HG02588 (cell line): ENCODE data around the gene ABCB9.
A peak's percentile ranks its signal among the peaks of the same experiment; 100 is the strongest.

Source experiments
- ATAC-seq: cut with Tn5 transposase; IDR thresholded peaks from one replicate; pipeline ENCODE4 v1.9.1; 2021; ENCODE audit warnings: mild to moderate bottlenecking, moderate library complexity; ENCODE audit not compliant: unreplicated experiment

ABCB9 gene

DNA sequence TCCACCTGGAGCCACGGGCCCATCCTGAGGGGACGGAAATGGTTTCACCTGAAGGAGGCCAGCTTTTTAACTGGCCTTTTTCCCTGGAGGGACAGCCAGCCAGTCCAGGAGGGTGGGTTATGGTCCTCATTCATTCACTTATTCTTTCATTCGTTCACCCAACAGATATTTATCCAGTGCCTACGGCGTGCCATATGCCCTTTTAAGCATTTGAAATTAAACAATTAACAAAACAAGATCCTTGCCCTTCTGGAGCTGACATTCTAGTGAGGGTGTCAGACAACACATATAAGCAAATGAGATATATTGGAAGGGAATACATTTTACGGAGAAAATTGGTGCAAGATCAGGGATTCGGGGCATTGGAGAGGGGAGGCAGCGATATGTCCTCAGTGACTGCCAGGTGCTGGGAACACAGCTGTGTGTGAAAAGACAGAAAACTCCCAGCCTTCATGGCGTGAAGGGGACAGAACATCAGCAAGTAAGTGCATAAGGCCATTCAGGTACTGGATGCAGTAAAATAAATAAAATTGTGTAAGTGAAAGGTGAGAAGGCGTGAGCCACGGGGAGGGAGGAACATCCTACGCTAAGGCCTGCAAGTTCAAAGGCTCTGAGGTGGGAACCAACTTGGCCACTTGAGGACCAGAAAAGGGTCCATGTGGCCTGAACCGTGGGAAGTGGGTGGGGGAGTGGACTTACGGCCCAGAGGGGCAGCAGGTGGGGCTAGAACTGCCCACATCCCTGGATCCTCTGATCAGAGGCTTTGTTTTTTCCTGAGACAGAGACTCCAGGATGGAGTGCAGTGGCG is 684 bp upstream of the ABCB9 start:
- ATAC-seq, result no peak

DNA sequence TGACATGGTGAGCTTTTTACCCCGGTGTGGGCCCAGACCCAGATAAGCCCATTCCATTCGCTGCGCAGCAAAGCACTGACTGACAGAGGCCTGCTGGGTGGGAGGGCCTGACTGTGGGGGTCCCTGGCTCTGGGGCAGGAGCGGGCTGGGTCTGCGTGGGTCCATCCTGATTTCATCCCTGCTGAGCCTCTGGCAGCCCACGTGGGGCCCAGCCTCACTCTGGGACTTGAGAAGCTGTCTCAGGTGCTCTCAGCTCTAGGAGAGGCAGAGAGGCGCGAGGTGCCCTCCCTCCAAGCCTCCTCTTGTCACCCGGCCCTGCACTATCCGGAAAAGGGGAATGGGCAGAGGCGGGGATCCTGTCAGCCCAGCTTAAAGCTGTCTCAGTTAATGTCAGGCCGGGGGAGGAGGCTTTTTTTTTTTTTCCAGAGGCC is 927 bp downstream of the ABCB9 start:
- ATAC-seq, result no peak

DNA sequence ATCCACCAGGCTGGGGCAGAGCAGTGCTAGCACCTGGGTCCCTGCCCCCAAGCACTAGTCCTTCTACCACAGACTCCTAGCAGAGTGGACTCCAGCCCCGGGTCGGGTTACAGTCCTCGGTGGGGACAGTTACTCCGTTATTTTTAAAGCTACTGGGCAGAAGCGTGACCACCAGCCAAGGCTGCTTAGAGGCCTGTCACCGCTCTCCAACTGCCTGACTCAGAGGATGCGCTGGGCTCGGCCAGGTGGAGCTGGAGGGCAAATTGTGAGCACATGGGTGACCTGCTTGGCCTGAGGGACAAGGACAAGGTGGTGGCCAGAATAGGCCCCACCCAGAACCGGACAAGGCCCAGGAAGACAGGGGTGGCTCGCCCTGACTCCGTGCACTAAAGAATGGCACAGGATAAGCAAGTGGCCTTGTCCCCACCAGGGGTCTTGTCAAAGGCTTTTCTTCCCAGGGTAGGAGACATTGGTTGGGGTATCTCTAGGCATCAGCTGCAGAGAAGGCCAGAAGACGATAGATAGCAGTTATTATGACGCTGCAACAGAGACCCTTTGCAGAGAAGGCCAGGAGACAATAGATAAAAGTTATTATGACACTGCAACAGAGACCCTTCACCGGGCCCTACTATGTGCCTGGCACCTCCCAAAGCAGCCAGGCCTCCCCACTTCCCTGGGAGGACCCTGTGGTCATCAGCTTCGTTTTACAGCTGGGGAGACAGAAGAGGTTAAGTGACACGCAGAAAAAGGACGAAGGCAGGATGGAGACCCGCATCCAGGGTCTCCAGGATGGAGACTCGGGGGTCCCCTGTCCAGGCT is 1.6 kb downstream of the ABCB9 start:
- ATAC-seq, result no peak

DNA sequence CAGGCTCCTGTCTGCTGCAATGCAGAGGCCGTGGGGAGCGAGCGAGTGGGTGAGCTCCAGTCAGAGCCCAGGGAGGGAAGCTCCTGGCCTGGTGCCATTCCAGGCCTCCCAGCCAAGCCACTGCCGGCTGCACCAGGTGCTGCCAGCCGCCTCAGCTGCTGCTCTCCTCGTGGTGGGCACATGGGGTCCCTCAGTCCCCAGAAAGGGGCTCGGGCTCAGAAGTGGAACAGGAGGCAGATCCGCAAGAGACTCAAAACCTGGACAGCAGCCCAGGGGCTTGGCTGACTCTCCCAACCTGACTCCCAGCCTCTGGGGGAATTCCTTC is 2.4 kb downstream of the ABCB9 start:
- no peak for ATAC-seq

DNA sequence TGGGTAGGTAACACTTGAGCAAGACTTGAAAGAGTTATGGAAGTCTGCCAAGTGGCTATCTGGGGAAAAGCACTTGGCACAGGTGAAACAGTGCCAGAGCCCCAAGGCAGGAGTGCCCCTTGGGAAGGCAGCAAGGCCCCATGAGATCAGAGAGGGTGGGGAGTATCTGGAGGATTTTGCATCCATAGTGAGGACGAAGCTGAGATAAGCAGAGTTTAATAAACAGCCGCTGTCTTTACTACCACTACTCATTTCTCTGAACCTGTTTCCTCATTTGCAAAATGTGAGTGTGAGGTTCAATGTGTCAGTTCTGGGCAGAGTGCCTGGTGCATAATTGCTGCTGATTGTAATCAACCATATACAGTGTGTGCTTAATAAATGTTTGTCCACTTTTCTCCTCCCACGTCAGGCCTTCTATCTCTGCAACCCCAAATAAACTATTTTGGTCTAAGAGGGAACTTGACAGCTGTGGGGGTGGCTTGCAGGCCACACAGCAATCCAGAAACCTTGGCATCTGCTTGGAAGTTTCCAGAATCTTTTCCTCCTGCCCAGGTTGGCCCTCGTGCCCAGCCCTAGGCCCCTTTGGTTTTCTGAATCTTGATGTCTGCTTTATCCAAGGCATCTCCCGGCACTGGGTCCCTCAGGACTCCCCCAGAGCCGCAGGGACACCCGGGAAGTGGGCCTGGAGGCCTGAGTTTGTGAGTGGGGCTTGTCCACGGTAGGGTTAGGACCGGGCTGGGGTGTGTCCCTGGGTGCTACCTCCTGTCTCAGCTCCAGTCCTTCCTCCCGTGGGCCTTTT is 4.5 kb downstream of the ABCB9 start:
- no peak for ATAC-seq

DNA sequence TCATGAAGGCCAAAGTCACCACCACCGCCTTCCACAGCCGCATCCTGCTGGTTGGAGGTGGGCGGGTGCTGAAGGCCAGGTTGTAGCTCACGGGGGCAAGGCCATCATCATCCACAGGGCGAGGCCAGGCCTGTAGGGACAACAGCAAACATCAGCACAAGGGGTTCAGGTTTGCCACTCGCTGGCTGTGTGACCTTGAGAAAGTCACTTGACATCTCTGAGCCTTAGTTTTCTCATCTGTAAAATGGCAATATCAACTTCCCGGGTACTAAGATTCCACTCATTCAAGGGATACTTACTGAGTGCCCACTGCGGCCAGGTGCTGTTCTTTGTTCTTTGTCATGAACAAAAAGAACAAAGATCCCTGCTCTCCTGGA is 6.1 kb downstream of the ABCB9 start:
- ATAC-seq, result no peak

DNA sequence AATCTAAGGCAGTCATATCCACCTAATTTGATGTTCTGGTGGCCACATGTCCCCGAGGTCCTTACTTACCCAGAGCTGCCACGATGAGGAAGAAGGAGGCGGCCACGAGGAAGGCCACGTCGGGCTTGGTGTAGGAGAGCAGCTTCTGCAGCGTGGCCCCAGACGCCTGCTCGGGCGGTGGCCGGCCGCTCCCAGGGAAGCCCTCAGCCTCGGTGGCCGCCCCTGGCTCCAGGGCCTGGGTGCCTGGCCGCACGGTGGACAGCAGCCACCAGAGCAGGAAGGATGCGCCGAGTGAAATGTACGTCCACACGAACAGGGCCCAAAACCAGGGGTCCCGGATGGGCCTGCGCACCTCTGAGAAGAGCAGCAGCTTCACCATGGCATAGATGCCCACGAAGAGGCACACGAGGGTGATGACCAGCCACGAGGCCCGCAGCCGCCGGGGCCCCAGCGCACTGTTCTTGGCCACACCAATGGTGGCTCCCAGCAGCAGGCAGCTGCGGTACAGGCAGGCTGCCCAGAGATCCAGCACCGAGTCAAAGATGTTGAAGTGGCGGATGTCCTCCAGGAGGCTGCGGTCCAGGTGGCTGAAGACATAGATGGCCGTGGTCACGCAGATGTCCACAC is 6.6 kb downstream of the ABCB9 start:
- ATAC-seq, result no peak

DNA sequence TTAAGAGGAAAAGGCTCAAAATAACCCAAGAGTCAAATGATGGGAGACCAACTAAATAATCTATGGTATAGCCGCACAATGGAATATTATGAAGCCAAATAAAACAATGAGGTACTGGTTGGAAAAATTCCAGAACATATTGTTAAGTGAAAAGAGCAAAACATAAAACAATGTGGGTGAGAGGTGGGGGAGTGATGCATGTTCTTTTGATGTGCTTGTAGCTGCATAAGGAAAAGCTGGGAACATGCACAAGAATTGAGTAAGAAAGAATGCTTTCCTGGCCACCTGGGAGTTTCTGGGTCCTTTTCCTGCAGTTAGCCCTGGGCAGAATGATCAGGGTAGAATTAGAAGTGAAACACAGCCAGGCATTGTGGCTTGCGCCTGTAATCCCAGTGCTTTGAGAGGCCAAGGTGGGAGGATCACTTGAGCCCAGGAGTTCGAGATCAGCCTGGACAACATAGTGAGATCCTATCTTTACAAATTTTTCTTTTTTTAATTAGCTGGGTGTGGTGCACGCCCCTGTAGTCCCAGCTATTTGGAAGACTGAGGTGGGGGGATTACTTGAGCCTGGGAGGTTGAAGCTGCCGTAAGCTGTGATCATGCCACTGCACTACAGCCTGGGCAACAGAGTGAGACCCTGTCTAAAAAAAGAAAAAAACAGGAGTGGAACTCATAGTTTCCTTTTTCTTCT is 7.9 kb downstream of the ABCB9 start:
- ATAC-seq, result no peak

DNA sequence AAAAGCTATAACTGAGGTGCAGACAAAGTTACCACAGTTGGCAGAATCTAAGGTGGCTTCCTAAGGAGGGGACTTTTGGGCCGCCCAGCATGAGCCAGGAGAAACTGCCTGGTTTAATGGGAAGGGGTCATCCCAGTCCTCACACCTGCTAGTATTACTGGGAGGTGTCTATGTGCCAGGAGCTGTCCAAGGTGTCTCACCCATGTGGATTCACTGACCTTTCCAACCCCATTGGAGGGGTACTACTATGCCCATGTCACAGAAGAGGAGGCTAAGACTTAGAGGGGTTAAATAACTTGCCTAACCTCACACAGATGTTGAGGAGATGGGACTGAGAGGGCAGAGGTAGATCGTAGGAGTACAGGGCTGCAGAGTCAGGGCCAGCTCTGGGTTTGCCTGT is 10.2 kb downstream of the ABCB9 start:
- no peak for ATAC-seq

DNA sequence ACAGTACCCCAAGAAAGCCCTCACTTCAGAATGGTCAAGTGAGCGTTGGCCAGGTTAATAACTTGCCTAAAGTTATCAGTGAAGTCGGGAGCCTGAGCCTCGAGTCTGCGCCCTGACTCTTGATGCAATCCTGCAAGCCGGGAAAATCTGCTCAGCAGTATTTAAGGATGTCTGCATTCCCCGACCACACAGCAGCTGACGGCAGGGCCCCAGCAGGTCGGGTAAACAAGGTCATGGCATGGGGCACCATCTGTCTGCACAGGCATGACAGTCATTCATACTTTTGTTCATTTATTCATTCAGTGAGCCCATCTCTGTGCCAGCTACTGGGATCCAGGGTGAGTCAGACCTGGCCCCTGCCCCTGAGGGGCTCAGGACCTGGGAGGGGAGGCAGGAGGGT is 11.1 kb downstream of the ABCB9 start:
- no peak for ATAC-seq

DNA sequence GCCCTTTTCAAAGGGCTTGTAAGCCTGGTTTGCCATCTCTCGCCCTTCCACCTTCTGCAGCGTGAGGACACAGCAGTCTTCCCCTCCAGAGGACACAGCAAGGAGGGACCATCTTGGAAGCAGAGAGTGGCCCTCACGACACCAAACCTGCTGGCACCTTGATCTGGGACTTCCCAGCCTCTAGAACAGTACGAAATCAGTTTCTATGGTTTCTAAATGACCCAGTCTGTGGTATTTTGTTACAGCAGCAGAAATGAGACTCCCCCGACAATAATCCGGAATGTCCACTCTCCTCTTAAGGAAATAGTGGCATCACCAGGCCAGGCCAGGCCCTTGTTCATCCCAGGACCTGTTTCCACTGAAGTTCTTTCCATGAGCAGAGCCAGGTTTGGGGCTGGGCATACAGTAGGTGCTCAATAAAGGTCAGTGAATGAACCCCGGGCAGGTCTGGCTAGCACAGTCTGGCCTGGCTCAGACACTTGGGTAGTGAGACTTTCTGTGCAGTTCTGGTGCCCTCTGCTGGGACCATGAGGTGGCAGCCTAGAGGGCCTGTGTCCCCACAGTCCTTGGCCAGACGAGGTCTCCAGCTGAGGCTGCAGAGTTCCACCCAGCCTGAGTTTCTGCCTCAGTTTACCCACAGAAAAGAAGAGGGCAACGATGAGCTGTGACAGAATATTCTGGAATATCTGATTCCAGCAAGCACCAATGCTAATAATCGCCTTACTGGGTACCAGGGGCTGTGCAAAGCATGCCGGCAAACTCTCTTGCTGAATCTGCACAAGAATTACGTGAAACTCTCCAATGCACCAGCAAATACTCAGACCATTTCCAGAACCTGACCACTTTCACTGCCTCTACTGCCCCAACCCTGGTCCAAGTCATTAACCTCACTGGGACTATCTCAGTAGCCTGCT is 14.0 kb downstream of the ABCB9 start:
- ATAC-seq, result no peak

DNA sequence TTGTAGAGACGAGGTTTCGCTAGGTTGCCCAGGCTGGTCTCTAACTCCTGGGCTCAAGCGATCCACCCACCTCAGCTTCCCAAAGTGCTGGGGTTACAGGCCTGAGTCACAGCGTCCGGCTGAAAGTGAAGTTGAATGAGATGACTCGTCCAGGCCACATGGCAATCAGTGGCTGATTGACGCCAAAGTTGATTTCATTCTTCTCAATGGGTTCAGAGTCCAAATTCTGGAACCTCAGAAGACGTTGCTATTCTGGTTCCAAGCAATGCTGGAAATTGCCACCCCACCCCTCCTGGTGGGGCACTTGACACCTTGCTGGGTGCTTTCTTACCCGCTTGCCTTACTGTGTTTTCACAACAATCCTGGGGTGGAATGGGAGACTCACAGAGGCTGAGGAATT is 14.9 kb downstream of the ABCB9 start:
- ATAC-seq, result no peak

DNA sequence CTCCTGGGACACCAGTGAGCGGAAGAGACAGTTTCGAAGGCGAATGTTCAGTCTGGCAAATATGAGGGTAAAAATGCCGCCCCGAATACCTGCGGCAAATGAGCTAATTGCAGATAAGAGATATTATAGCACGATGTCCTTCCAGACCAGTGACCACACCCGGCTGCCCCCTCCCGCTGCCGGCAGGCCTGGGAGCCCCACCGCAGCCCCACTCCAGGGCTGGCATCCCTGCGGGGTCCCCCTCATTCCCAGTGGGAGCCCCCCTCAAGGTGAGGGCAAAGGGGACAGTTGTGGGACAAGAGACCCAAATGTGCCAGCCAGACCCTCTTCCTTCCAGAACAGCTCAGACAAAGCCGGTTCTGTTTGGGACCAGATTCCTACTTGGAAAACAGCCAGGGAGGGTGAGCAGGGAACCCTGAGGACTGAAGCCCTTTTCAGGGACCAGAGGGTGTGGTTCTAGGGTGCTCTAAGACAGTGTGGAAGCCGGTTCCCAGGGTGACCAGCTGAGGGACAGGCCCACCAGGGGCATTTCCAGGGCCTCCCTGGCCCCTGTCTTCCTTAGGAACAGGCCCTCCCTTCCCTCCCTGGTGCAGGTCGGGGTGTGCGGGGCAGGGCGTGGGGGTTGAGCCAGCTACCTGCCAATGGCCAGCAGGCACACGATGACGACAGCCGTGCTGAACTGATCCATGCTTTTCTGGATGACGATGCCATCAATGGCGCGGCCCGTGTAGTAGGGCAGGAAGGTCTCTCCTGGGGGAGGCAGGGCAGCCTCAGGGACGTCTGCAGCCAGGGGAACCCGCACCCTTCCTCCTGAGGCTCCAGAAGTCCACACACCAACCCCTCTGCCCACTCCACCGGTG is 16.2 kb downstream of the ABCB9 start:
- ATAC-seq, result no peak

DNA sequence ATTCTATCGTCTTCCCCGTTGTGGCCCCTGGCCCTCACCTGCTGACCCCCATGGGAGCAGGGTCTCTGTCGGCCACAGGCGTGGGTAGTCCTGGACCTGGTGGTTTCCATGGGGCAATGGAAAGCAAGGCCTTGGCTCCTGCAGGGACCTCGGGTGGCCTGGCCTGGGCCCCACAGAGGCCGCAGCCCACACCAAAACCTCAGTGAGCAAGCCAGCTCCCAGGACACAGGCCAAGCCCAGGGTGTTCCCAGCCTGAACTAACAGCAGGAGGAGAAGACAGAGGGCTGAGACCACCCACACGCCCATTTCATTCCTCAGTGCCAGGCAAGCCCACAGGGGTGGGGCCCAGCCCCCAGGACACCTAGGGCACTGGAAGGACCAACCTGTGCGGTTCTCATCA is 16.9 kb downstream of the ABCB9 start:
- ATAC-seq, result no peak

DNA sequence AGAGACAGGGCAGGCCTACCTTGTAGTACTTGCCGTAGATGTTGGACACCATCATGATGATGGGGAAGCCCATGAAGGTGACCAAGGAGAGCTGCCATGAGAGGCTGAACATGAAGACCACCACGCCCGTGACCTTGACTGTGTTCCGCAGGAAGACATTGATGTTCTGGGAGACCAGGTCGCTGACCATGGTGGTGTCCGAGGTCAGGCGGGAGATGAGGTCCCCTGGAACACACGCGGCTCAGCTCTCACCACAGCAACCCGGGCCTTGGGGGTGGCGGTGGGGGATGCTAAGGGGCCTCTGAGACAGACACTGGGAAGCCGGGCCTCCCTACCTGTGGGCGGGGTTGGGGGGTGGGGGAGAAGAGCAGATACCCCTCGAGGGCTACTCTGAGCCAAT is 17.7 kb downstream of the ABCB9 start:
- ATAC-seq, result no peak

DNA sequence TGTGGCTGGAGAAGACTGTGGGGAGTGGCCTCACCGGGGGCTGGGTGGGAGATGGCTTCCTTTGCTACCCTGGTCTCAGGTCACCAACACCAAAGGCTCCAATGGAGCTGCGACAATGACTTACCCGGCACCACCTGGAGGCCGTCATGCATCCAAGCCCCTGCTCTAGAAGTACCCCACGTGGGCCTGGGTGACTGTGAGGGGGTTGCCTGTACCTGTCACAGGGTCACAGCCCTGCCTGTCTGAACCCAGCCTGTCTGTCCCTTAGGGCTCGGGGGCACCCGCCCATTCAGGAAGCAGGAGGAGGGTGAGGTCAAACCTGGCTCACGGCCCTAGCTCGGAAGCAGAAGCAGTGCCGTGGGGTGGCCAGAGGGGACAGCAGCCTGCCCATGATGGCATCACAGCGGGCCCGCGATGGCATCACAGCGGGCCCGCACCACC is 18.9 kb downstream of the ABCB9 start:
- ATAC-seq, result no peak

DNA sequence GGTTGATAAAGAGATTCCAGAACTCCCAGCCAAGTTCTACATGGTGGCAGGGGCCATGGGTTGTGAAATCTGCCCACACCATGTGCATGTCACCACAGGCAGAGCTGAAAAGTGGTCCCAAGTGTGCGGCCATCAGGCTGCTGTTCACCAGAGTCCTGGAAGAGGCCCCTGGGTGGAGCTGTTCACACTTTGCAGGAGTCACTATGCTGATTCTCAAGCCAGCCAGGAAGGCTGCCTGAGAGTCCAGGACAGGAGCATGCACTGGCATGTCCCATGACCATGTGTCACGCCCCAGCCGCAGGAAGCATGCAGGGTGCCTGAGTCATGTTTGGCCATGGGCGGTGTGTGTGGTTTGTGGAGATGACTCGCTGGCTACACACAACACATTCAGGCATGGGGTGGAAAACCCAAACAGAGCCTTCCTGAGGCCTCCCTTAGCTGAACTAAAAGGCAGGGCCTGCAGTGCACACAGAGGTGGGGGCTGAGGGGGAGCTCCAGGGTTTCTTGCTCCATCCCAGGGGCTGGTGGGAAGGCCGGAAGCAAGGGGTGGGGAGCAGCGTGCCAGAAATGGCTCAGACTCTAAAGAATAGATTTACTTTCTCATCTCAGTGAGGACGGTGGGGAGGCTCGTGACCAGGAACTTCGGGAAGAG is 19.4 kb downstream of the ABCB9 start:
- peak; percentile 64 for ATAC-seq
